ENCODE measurements around the gene SLC25A36. TPM values are rescaled to one million over a fixed set of nuclear protein-coding genes. Genes with fewer than 3 reads are reported as not detected.

The SLC25A36 gene
- total RNA-seq, 1 experiment from 2014 or later = 78.4 TPM

DNA sequence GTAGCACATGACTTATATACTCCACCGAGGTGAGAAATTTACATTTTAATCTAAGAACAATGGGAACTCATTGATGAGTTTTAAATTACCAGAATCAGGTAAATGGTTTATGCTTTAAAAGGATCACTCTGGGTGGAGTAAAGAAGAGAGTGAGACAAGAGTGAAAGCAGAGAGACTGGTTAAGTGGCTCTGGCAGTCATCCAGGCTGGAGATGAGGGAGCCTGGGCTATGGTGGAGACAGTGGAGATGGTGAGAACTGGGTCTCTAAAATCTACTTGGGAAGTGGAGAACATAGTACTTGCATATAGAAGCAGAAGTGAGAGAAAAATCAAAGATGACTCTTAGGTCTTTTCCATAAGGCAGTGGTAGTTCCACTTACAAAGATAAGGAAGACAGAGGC is 37.1 kb upstream of the SLC25A36 start (continued):
- no peak for TF ChIP-seq ZBTB21 (CRISPR knock-in tag; IDR thresholded peaks at IDR 0.05; ENCODE audit: borderline replicate concordance)
- TF ChIP-seq, protein P1, sequence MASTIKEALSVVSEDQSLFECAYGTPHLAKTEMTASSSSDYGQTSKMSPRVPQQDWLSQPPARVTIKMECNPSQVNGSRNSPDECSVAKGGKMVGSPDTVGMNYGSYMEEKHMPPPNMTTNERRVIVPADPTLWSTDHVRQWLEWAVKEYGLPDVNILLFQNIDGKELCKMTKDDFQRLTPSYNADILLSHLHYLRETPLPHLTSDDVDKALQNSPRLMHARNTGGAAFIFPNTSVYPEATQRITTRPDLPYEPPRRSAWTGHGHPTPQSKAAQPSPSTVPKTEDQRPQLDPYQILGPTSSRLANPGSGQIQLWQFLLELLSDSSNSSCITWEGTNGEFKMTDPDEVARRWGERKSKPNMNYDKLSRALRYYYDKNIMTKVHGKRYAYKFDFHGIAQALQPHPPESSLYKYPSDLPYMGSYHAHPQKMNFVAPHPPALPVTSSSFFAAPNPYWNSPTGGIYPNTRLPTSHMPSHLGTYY (CRISPR knock-in tag; IDR thresholded peaks at IDR 0.05) = no peak
- TF ChIP-seq, protein P2, sequence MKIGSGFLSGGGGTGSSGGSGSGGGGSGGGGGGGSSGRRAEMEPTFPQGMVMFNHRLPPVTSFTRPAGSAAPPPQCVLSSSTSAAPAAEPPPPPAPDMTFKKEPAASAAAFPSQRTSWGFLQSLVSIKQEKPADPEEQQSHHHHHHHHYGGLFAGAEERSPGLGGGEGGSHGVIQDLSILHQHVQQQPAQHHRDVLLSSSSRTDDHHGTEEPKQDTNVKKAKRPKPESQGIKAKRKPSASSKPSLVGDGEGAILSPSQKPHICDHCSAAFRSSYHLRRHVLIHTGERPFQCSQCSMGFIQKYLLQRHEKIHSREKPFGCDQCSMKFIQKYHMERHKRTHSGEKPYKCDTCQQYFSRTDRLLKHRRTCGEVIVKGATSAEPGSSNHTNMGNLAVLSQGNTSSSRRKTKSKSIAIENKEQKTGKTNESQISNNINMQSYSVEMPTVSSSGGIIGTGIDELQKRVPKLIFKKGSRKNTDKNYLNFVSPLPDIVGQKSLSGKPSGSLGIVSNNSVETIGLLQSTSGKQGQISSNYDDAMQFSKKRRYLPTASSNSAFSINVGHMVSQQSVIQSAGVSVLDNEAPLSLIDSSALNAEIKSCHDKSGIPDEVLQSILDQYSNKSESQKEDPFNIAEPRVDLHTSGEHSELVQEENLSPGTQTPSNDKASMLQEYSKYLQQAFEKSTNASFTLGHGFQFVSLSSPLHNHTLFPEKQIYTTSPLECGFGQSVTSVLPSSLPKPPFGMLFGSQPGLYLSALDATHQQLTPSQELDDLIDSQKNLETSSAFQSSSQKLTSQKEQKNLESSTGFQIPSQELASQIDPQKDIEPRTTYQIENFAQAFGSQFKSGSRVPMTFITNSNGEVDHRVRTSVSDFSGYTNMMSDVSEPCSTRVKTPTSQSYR (CRISPR knock-in tag; IDR thresholded peaks at IDR 0.05) = no peak
- no peak for TF ChIP-seq SOX15 (CRISPR knock-in tag; IDR thresholded peaks at IDR 0.05)
- TF ChIP-seq, protein P3, sequence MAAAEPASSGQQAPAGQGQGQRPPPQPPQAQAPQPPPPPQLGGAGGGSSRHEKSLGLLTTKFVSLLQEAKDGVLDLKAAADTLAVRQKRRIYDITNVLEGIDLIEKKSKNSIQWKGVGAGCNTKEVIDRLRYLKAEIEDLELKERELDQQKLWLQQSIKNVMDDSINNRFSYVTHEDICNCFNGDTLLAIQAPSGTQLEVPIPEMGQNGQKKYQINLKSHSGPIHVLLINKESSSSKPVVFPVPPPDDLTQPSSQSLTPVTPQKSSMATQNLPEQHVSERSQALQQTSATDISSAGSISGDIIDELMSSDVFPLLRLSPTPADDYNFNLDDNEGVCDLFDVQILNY (CRISPR knock-in tag; IDR thresholded peaks at IDR 0.05) = no peak
- TF ChIP-seq FOXP1 (CRISPR knock-in tag; IDR thresholded peaks at IDR 0.05; ENCODE audit: borderline replicate concordance) = no peak
- no peak for TF ChIP-seq ZNF423 (CRISPR knock-in tag; IDR thresholded peaks at IDR 0.05)
- TF ChIP-seq CREB1 (CRISPR knock-in tag; IDR thresholded peaks at IDR 0.05) = no peak
- TF ChIP-seq, protein P4, sequence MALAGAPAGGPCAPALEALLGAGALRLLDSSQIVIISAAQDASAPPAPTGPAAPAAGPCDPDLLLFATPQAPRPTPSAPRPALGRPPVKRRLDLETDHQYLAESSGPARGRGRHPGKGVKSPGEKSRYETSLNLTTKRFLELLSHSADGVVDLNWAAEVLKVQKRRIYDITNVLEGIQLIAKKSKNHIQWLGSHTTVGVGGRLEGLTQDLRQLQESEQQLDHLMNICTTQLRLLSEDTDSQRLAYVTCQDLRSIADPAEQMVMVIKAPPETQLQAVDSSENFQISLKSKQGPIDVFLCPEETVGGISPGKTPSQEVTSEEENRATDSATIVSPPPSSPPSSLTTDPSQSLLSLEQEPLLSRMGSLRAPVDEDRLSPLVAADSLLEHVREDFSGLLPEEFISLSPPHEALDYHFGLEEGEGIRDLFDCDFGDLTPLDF (CRISPR knock-in tag; IDR thresholded peaks at IDR 0.05) = no peak
- no peak for TF ChIP-seq NR3C1 (CRISPR knock-in tag; conservative IDR thresholded peaks at IDR 0.05; ENCODE audit: low read depth)

DNA sequence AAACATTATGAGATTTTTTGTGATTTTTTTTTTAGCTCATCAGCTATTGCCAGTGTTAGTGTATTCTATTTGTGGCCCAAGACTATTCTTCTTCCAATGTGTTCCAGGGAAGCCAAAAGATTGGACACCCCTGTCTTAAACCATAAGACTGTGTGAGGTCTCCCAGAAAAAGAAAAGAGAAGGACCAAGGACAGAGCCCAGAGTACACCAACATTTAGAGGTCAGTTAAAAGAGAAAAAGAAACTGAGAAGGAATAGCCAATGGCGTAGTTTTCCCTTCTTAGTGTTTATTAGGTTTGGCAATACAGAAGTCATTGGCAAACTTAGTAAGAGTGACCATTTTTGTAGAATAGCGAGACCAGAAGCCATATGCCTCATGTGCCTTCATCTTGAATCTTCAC is 36.1 kb upstream of the SLC25A36 start:
- ChIA-PET POLR2A (no interaction called here), CTCF (no interaction called here)
- Mint-ChIP-seq H3K4me3 (no peak overlapping the region), H3K36me3 (no peaks in the 10 kb centered on the region), H3K27ac (no peak overlapping the region), H3K27me3 (ENCODE audit: low read depth) (no peaks in the 10 kb centered on the region; the same call in 1 of the 2 replicates), H3K4me1 (no peaks in the 10 kb centered on the region), H3K9me3 (no peaks in the 10 kb centered on the region)
- ATAC-seq = no peak
- DNase-seq (ENCODE audit: low spot score) = no peak
- TF ChIP-seq FOXK1 (CRISPR knock-in tag; IDR thresholded peaks at IDR 0.05) (no peak), GABPB1 (CRISPR knock-in tag; IDR thresholded peaks at IDR 0.05) (no peak), ETV6 (CRISPR knock-in tag; IDR thresholded peaks at IDR 0.05) (no peak), RELA (CRISPR knock-in tag; IDR thresholded peaks at IDR 0.05; ENCODE audit: borderline replicate concordance) (no peak), GRHL2 (CRISPR knock-in tag; IDR thresholded peaks at IDR 0.05; ENCODE audit: insufficient replicate concordance, severe bottlenecking) (no peak), NR3C1 (CRISPR knock-in tag; conservative IDR thresholded peaks at IDR 0.05; ENCODE audit: low read depth) (no peak), ZNF317 (CRISPR knock-in tag; IDR thresholded peaks at IDR 0.05; ENCODE audit: borderline replicate concordance, low read depth) (no peak), NR1H2 (CRISPR knock-in tag; IDR thresholded peaks at IDR 0.05) (no peak), ATF1 (CRISPR knock-in tag; IDR thresholded peaks at IDR 0.05) (no peak), ZNF396 (CRISPR knock-in tag; IDR thresholded peaks at IDR 0.05; ENCODE audit: borderline replicate concordance) (no peak), RORB (CRISPR knock-in tag; IDR thresholded peaks at IDR 0.05) (no peak)
- TF ChIP-seq, protein P5, sequence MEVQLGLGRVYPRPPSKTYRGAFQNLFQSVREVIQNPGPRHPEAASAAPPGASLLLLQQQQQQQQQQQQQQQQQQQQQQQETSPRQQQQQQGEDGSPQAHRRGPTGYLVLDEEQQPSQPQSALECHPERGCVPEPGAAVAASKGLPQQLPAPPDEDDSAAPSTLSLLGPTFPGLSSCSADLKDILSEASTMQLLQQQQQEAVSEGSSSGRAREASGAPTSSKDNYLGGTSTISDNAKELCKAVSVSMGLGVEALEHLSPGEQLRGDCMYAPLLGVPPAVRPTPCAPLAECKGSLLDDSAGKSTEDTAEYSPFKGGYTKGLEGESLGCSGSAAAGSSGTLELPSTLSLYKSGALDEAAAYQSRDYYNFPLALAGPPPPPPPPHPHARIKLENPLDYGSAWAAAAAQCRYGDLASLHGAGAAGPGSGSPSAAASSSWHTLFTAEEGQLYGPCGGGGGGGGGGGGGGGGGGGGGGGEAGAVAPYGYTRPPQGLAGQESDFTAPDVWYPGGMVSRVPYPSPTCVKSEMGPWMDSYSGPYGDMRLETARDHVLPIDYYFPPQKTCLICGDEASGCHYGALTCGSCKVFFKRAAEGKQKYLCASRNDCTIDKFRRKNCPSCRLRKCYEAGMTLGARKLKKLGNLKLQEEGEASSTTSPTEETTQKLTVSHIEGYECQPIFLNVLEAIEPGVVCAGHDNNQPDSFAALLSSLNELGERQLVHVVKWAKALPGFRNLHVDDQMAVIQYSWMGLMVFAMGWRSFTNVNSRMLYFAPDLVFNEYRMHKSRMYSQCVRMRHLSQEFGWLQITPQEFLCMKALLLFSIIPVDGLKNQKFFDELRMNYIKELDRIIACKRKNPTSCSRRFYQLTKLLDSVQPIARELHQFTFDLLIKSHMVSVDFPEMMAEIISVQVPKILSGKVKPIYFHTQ (CRISPR knock-in tag; IDR thresholded peaks at IDR 0.05) = no peak
- TF ChIP-seq, protein P6, sequence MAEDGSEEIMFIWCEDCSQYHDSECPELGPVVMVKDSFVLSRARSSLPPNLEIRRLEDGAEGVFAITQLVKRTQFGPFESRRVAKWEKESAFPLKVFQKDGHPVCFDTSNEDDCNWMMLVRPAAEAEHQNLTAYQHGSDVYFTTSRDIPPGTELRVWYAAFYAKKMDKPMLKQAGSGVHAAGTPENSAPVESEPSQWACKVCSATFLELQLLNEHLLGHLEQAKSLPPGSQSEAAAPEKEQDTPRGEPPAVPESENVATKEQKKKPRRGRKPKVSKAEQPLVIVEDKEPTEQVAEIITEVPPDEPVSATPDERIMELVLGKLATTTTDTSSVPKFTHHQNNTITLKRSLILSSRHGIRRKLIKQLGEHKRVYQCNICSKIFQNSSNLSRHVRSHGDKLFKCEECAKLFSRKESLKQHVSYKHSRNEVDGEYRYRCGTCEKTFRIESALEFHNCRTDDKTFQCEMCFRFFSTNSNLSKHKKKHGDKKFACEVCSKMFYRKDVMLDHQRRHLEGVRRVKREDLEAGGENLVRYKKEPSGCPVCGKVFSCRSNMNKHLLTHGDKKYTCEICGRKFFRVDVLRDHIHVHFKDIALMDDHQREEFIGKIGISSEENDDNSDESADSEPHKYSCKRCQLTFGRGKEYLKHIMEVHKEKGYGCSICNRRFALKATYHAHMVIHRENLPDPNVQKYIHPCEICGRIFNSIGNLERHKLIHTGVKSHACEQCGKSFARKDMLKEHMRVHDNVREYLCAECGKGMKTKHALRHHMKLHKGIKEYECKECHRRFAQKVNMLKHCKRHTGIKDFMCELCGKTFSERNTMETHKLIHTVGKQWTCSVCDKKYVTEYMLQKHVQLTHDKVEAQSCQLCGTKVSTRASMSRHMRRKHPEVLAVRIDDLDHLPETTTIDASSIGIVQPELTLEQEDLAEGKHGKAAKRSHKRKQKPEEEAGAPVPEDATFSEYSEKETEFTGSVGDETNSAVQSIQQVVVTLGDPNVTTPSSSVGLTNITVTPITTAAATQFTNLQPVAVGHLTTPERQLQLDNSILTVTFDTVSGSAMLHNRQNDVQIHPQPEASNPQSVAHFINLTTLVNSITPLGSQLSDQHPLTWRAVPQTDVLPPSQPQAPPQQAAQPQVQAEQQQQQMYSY (CRISPR knock-in tag; IDR thresholded peaks at IDR 0.05) = no peak
- TF ChIP-seq, protein P7, sequence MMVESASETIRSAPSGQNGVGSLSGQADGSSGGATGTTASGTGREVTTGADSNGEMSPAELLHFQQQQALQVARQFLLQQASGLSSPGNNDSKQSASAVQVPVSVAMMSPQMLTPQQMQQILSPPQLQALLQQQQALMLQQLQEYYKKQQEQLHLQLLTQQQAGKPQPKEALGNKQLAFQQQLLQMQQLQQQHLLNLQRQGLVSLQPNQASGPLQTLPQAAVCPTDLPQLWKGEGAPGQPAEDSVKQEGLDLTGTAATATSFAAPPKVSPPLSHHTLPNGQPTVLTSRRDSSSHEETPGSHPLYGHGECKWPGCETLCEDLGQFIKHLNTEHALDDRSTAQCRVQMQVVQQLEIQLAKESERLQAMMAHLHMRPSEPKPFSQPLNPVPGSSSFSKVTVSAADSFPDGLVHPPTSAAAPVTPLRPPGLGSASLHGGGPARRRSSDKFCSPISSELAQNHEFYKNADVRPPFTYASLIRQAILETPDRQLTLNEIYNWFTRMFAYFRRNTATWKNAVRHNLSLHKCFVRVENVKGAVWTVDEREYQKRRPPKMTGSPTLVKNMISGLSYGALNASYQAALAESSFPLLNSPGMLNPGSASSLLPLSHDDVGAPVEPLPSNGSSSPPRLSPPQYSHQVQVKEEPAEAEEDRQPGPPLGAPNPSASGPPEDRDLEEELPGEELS (CRISPR knock-in tag; IDR thresholded peaks at IDR 0.05) = no peak
